Osteocyte (in vitro differentiated cells): ENCODE results near the gene PODXL. TPM values are rescaled to one million over a fixed set of nuclear protein-coding genes. Genes with fewer than 3 reads are reported as not detected.
A peak's percentile ranks its signal among the peaks of the same experiment; 100 is the strongest.

Source experiments
- DNase-seq: peaks from one replicate; pipeline ENCODE4 v3.0.0; 2021; ENCODE audit warnings: mixed read lengths; ENCODE audit not compliant: unreplicated experiment; ENCODE audit errors: extremely low spot score
- H3K27ac Mint-ChIP-seq: one replicate; pipeline ENCODE4 v1.8.0; 2021; ENCODE audit warnings: mild to moderate bottlenecking, mixed read lengths; ENCODE audit not compliant: unreplicated experiment
- H3K27me3 Mint-ChIP-seq: one replicate; pipeline ENCODE4 v1.8.0; 2021; ENCODE audit warnings: mixed read lengths; ENCODE audit not compliant: unreplicated experiment
- H3K36me3 Mint-ChIP-seq: one replicate; pipeline ENCODE4 v1.8.0; 2021; ENCODE audit warnings: mixed read lengths; ENCODE audit not compliant: unreplicated experiment
- H3K4me1 Mint-ChIP-seq: one replicate; pipeline ENCODE4 v1.8.0; 2021; ENCODE audit warnings: mixed read lengths; ENCODE audit not compliant: unreplicated experiment
- H3K4me3 Mint-ChIP-seq: one replicate; pipeline ENCODE4 v1.8.0; 2021; ENCODE audit warnings: mild to moderate bottlenecking, moderate library complexity, mixed read lengths; ENCODE audit not compliant: unreplicated experiment
- H3K9me3 Mint-ChIP-seq: one replicate; pipeline ENCODE4 v1.8.0; 2021; ENCODE audit warnings: mixed read lengths; ENCODE audit not compliant: unreplicated experiment
- total RNA-seq: library from RNA; stranded (reverse); gene quantifications from 2 replicates; pipeline ENCODE4 v1.2.1, GENCODE V29; 2021
- TF ChIP-seq, protein P1 (sequence below): fragments of 200-600 bp; sonication (generic); IDR thresholded peaks from 2 replicates; pipeline ENCODE4 v1.5.0; 2021; ENCODE audit warnings: antibody characterized with exemption, mild to moderate bottlenecking, moderate library complexity

The PODXL gene
- total RNA-seq, 1 donor from 2014 or later: 21.2 TPM

DNA sequence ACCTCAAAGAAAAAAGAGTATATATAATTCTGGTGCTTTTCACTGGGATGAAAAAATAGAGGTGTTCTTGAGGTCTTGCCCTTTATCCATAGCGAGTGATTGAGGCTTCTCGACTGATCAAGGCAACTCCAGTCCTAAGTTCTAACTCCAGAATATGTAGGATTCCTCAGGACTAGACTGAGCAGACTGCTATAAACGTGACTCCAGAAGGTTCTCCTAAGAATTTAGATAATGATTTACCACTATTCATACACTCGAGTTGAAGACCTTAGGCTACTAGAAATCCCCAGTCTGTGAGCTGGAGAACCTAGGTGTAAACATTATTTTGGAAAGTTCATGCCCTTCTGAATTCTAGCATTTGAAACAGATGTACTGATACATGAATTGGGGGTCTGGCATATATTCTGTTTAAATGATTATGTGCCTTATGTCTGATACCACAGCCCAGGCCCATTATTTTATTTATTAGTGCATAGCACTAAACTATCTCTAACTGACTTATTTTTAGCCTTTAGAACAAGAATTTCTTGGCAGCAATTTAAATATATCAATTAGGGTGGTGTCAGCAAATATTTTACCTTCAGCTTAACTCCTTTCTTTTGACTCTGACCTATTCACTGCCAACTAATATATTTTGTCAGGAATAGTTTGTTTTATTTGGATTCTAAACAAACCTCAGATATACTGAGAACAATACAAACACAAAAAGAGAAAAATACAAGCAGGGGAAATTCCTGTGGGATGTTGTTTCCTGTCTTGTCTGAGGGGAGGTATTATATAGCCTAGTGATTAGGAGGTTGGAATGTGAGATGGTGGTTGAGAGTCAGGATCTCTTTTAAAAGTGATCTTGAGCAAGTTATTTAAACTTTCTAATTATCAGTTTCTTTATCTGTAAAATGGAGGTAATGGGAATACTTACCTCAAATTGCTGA is 75.8 kb downstream of the PODXL start:
- DNase-seq: no peak
- peaks cover 18% of the 10 kb centered on the region for H3K4me1 Mint-ChIP-seq
- TF ChIP-seq, protein P1, sequence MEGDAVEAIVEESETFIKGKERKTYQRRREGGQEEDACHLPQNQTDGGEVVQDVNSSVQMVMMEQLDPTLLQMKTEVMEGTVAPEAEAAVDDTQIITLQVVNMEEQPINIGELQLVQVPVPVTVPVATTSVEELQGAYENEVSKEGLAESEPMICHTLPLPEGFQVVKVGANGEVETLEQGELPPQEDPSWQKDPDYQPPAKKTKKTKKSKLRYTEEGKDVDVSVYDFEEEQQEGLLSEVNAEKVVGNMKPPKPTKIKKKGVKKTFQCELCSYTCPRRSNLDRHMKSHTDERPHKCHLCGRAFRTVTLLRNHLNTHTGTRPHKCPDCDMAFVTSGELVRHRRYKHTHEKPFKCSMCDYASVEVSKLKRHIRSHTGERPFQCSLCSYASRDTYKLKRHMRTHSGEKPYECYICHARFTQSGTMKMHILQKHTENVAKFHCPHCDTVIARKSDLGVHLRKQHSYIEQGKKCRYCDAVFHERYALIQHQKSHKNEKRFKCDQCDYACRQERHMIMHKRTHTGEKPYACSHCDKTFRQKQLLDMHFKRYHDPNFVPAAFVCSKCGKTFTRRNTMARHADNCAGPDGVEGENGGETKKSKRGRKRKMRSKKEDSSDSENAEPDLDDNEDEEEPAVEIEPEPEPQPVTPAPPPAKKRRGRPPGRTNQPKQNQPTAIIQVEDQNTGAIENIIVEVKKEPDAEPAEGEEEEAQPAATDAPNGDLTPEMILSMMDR: no peak
- H3K36me3 Mint-ChIP-seq: peaks cover 16% of the 10 kb centered on the region
- no peaks in the 10 kb centered on the region for H3K27me3 Mint-ChIP-seq
- H3K4me3 Mint-ChIP-seq: no peak overlapping the region
- H3K27ac Mint-ChIP-seq: no peak overlapping the region
- no peaks in the 10 kb centered on the region for H3K9me3 Mint-ChIP-seq

DNA sequence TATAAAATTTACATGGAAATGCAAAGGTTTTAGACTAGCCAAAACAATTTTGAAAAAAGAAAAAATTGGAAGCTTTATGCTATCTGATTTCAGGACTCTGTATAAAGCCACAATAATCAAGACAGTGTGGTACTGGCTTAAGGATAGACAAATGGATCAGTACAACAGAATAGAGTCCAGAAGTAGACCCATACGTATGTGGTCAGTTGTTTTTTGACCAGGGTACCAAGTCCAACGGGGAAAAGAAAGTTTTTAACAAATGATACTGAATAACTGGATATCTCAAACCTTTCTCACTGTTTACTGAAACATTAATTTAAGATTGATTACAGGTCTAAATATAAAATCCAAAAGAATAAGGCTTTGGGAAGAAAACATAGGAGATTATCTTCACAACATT is 79.7 kb downstream of the PODXL start:
- TF ChIP-seq, protein P1: no peak
- no peak for DNase-seq
- peaks cover 3% of the 10 kb centered on the region for H3K9me3 Mint-ChIP-seq
- no peak overlapping the region for H3K27ac Mint-ChIP-seq
- peaks cover 35% of the 10 kb centered on the region for H3K4me1 Mint-ChIP-seq
- peaks cover 30% of the 10 kb centered on the region for H3K36me3 Mint-ChIP-seq
- no peaks in the 10 kb centered on the region for H3K27me3 Mint-ChIP-seq
- no peak overlapping the region for H3K4me3 Mint-ChIP-seq

DNA sequence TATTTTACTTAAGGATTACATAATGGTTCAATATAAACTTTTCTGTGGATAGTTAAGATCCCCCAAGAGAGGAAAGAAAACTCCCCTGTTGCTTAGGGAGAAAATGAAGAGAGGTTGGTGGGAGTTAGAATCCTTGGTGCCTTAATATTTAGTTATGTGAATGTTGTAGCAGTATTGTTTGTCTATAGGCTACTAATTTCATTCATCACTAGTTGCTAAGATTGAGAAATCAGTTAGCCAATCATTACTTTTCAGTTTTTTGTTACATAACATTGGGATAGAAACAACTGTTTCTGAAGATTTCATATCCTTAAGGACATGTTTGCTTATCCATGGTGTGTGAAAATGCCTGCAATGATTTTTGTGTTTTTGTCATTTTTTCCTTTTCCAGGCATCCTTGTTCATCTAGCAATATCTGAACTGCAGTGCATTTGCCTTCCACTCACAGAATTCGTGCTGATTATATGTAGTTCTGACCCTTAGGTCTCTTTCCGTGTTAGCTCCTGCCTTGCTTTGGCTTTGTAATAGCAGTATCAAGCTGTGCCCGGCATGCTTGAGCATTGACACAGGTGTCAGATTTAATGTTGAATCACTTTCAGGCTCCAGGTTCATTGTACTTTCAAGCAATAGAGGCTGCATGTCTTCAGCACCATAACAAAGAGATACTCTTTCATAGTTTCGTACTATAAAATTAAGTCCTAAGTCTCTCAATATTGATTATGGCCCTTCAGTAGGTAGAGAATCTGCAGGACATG is 85.0 kb downstream of the PODXL start:
- Mint-ChIP-seq H3K9me3 (peaks cover 3% of the 10 kb centered on the region), H3K4me1 (peaks cover 33% of the 10 kb centered on the region), H3K27ac (peak overlapping the region; percentile 82), H3K27me3 (no peaks in the 10 kb centered on the region), H3K4me3 (no peak overlapping the region), H3K36me3 (peaks cover 38% of the 10 kb centered on the region)
- TF ChIP-seq, protein P1: no peak
- DNase-seq: no peak

DNA sequence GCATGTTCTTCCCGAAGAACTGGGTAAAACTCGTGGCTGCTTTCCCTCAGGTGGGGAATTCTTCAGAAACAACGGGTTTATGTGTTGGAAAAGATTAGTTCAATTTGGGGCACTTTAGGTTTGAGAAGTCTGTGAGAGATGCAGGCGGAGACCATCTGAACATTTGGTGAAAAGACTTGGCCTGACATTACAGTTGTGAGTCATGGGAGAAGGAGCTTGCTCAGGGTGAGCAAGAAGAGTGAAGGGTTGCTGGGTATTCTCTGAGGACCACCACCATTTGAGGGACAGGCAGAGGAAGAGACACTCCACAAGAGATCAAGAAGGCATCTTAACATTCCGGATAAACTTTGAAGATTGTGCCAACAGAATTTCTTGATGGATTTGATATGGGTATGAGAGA is 88.6 kb downstream of the PODXL start:
- Mint-ChIP-seq H3K4me1 (peaks cover 25% of the 10 kb centered on the region), H3K27ac (no peak overlapping the region), H3K4me3 (no peak overlapping the region), H3K9me3 (no peaks in the 10 kb centered on the region), H3K27me3 (no peaks in the 10 kb centered on the region), H3K36me3 (peaks cover 35% of the 10 kb centered on the region)
- TF ChIP-seq, protein P1: no peak
- no peak for DNase-seq
